ENCODE measurements around the gene PLCH2.

GRCh38 chr1:2446394-2446793, 29.7 kb upstream of the PLCH2 start:
- TF ChIP-seq JUND (IDR thresholded peaks at IDR 0.05) (no peak), CTCF (IDR thresholded peaks at IDR 0.05; ENCODE audit: low read depth, low read length, missing input control) (no peak), ZBTB33 (IDR thresholded peaks at IDR 0.05) (no peak), TAF1 (conservative IDR thresholded peaks at IDR 0.05) (no peak), MAX (IDR thresholded peaks at IDR 0.05) (no peak), EGR1 (IDR thresholded peaks at IDR 0.05; ENCODE audit: low read depth in 2 of 2) (no peak), RXRA (IDR thresholded peaks at IDR 0.05) (no peak), GABPA (IDR thresholded peaks at IDR 0.05 in 1 of 2, conservative IDR thresholded peaks at IDR 0.05 in 1 of 2) (no peak), REST (IDR thresholded peaks at IDR 0.05) (no peak), FOXA1 (IDR thresholded peaks at IDR 0.05) (no peak), NR2F2 (IDR thresholded peaks at IDR 0.05) (no peak), SP1 (IDR thresholded peaks at IDR 0.05) (no peak), ATF3 (IDR thresholded peaks at IDR 0.05) (no peak), HNF4A (conservative IDR thresholded peaks at IDR 0.05) (no peak)

Measured in liver (tissue), 3 donors.